ENCODE results near the gene HDAC4. TPM values are rescaled to one million over a fixed set of nuclear protein-coding genes. Genes with fewer than 3 reads are reported as not detected.

The HDAC4 gene
- total RNA-seq, 1 experiment from 2014 or later, result 40.1 TPM

GRCh38 chr2:239394978-239395377 is 5.8 kb downstream of the HDAC4 start:
- ChIA-PET POLR2A (no interaction called here), CTCF (no interaction called here)
- H3K27ac ChIP-seq (ENCODE audit: low read length), result no peak overlapping the region
- no TSS peak for BruUV-seq (replicated peaks)
- no peaks in the 10 kb centered on the region for H3K9me3 ChIP-seq (ENCODE audit: control insufficient read depth, insufficient read depth, low read depth, low read length)
- intact Hi-C loops (cut with micrococcal nuclease; ENCODE audit: unreplicated experiment), result no loop called here
- H3K27me3 ChIP-seq (ENCODE audit: control insufficient read depth, insufficient read depth, low read length), result no peaks in the 10 kb centered on the region
- TF ChIP-seq POLR2AphosphoS5 (IDR thresholded peaks at IDR 0.05; ENCODE audit: low read depth, low read length), result no peak
- TF ChIP-seq REST (IDR thresholded peaks at IDR 0.05; ENCODE audit: insufficient read depth in 1 of 2, low read depth in 2 of 2, low read length in 1 of 2), result no peak
- TF ChIP-seq SIN3A (IDR thresholded peaks at IDR 0.05; ENCODE audit: borderline replicate concordance, insufficient read depth, low read depth, low read length), result no peak
- TF ChIP-seq CTCF (IDR thresholded peaks at IDR 0.05), result no peak
- TF ChIP-seq TCF7L2 (IDR thresholded peaks at IDR 0.05; ENCODE audit: low read depth, low read length), result no peak
- DNase-seq (ENCODE audit: low read depth, low spot score) (no peak), ATAC-seq (no peak)
- H3K4me1 ChIP-seq (ENCODE audit: control insufficient read depth, insufficient read depth, low read length), result peaks cover 14% of the 10 kb centered on the region
- no peak overlapping the region for H3K4me3 ChIP-seq (ENCODE audit: low read depth in 2 of 2, low read length in 2 of 2)
- no peaks in the 10 kb centered on the region; the same call in none of the 2 replicates for H3K36me3 ChIP-seq (ENCODE audit: control insufficient read depth, insufficient read depth, low read length)
- in situ Hi-C loops (cut with HindIII; ENCODE audit: low pct_unique_long_range_greater_than_20kb, low sequenced_read_pairs), result no loop called here

GRCh38 chr2:239394346-239394945 is 6.4 kb downstream of the HDAC4 start:
- no peak for ATAC-seq
- no peak for TF ChIP-seq CTCF (IDR thresholded peaks at IDR 0.05)
- TF ChIP-seq SIN3A (IDR thresholded peaks at IDR 0.05; ENCODE audit: borderline replicate concordance, insufficient read depth, low read depth, low read length), result no peak
- no peak for TF ChIP-seq TCF7L2 (IDR thresholded peaks at IDR 0.05; ENCODE audit: low read depth, low read length)
- TF ChIP-seq REST (IDR thresholded peaks at IDR 0.05; ENCODE audit: insufficient read depth in 1 of 2, low read depth in 2 of 2, low read length in 1 of 2), result no peak
- no peak for TF ChIP-seq POLR2AphosphoS5 (IDR thresholded peaks at IDR 0.05; ENCODE audit: low read depth, low read length)
- Histone ChIP-seq H3K27me3 (ENCODE audit: control insufficient read depth, insufficient read depth, low read length) (no peaks in the 10 kb centered on the region), H3K27ac (ENCODE audit: low read length) (no peak overlapping the region), H3K4me3 (ENCODE audit: low read depth in 2 of 2, low read length in 2 of 2) (no peak overlapping the region), H3K4me1 (ENCODE audit: control insufficient read depth, insufficient read depth, low read length) (peaks cover 11% of the 10 kb centered on the region), H3K9me3 (ENCODE audit: control insufficient read depth, insufficient read depth, low read depth, low read length) (no peaks in the 10 kb centered on the region), H3K36me3 (ENCODE audit: control insufficient read depth, insufficient read depth, low read length) (no peaks in the 10 kb centered on the region; the same call in 1 of the 2 replicates)
- in situ Hi-C loops (cut with HindIII; ENCODE audit: low pct_unique_long_range_greater_than_20kb, low sequenced_read_pairs) (no loop called here), intact Hi-C loops (cut with micrococcal nuclease; ENCODE audit: unreplicated experiment) (no loop called here)
- ChIA-PET CTCF (no interaction called here), POLR2A (no interaction called here)
- no TSS peak for BruUV-seq (replicated peaks)
- no peak for DNase-seq (ENCODE audit: low read depth, low spot score)
